ENCODE results near the gene HIGD1A. TPM values are rescaled to one million over a fixed set of nuclear protein-coding genes. Genes with fewer than 3 reads are reported as not detected.

HIGD1A gene
- total and polyA plus RNA-seq, 10 of the 15 experiments (the other 5 are each of a cell fraction or from before 2014, with no cell fraction given): 73.9 to 487 (median 175) TPM

GRCh38 chr3:42786212-42786611, 18.1 kb downstream of the HIGD1A start:
- no peak for FAIRE-seq
- no peaks in the 10 kb centered on the region for H3K9me3 ChIP-seq (replicated peaks; ENCODE audit: control insufficient read depth, insufficient read depth, low read length)
- ATAC-seq: no peak
- RAD21 ChIA-PET (ENCODE audit: unreplicated experiment): interaction anchor here (1.1 kb wide), 1 partner anchor 45 kb away, joined by 3 read pairs; no protein-coding TSS in a partner anchor
- peaks cover 0 to 5% of the 10 kb centered on the region in 2 experiments; a peak in 2 of 4 replicates for H3K36me3 ChIP-seq (ENCODE audit: control insufficient read depth in 2 of 2, insufficient read depth in 2 of 2, low read length in 1 of 2)
- H3K27me3 ChIP-seq (replicated peaks in 1 of 2; ENCODE audit: control insufficient read depth in 2 of 2, insufficient read depth in 2 of 2, low read length in 1 of 2): no peaks in the 10 kb centered on the region
- H4K20me1 ChIP-seq (ENCODE audit: control insufficient read depth, insufficient read depth): no peaks in the 10 kb centered on the region
- H2AFZ ChIP-seq (ENCODE audit: control insufficient read depth, low read depth, low read length): no peak overlapping the region
- no peaks in the 10 kb centered on the region for H3K4me1 ChIP-seq (ENCODE audit: control insufficient read depth, insufficient read depth, low read length)
- SMC1A ChIA-PET (ENCODE audit: uncharacterized antibody, unreplicated experiment): interaction anchor here (0.9 to 1.1 kb wide), 2 partner anchors 19 to 205 kb away, joined by 3 to 4 read pairs; no protein-coding TSS in a partner anchor
- POLR2A ChIA-PET: interaction anchor here (1.0 kb wide), 1 partner anchor 120 kb away, joined by 3 read pairs; no protein-coding TSS in a partner anchor
- WGBS (ENCODE audit: insufficient coverage, insufficient replicate concordance, low lambda C conversion rate, missing lambda C conversion rate): 100% methylated on average over 1 of the region's 1 CpG
- in situ Hi-C loops (cut with MboI) (no loop called here), intact Hi-C loops (cut with micrococcal nuclease; ENCODE audit: unreplicated experiment) (no loop called here)
- no peak for TF ChIP-seq SUZ12 (IDR thresholded peaks at IDR 0.05; ENCODE audit: unreplicated experiment)
- TF ChIP-seq MYB (IDR thresholded peaks at IDR 0.05; ENCODE audit: borderline replicate concordance, low read depth, low read length): no peak
- H3K4me3 ChIP-seq: no peak overlapping the region
- no peak for DNase-seq (ENCODE audit: low read depth, low spot score)
- no peak overlapping the region for H3K27ac ChIP-seq (ENCODE audit: control insufficient read depth, insufficient read depth)
- H3K9ac ChIP-seq (ENCODE audit: control insufficient read depth, insufficient read depth, low read length): no peak overlapping the region
- no peak overlapping the region for H3K4me2 ChIP-seq (ENCODE audit: control insufficient read depth, insufficient read depth)
- CTCF ChIA-PET: interaction anchor here (0.9 to 2.2 kb wide), 3 partner anchors 53 to 94 kb away, joined by 3 to 9 read pairs (median 3); no protein-coding TSS in a partner anchor
- H3K79me2 ChIP-seq (ENCODE audit: control insufficient read depth, insufficient read depth, low read length): no peaks in the 10 kb centered on the region; the same call in 1 of the 2 replicates
- no TSS peak for BruUV-seq (replicated peaks)

DNA sequence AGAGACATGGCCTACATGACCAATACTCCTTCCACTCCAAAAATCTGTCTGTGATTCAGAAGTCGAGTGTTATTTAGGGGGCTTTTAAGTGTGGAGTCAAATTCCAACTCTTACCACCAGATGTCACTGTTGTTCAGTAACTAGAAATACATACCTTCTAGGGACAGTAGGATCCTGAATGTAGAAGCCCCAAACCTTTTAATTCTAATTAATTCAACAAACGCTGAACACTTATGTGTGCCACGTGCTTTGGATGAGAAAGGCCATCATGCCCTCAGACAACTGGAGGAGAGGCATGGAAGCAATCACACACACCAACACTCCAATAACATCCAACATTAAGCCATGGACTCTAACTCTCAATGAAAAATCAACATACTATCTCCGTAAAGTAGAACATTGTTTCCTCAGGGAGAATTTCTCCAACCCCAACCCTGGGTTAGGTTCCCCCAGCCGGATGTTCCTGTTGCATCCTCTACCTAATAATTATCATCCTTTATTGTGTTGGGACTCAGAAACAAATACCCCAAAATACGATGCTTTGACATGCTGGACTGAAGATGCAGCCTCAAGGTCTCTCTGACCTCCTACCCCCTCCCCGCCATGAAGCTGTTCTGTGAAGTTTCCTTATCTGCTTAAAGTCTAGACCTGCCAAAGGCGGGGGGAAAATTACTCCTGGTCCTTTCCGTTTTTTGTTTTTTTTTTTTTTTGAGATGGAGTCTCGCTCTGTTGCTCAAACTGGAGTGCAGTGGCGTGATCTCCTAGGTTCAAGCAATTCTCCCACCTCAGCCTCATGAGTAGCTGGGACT, 23.2 kb downstream of the HIGD1A start:
- Histone ChIP-seq H3K27ac (ENCODE audit: control insufficient read depth, insufficient read depth) (no peak overlapping the region), H3K4me2 (ENCODE audit: control insufficient read depth, insufficient read depth) (no peak overlapping the region), H4K20me1 (ENCODE audit: control insufficient read depth, insufficient read depth) (no peaks in the 10 kb centered on the region; the same call in 1 of the 2 replicates), H3K9ac (ENCODE audit: control insufficient read depth, insufficient read depth, low read length) (no peak overlapping the region), H3K9me3 (replicated peaks; ENCODE audit: control insufficient read depth, insufficient read depth, low read length) (no peaks in the 10 kb centered on the region), H3K4me1 (ENCODE audit: control insufficient read depth, insufficient read depth, low read length) (no peaks in the 10 kb centered on the region), H3K36me3 (ENCODE audit: control insufficient read depth in 2 of 2, insufficient read depth in 2 of 2, low read length in 1 of 2) (peaks cover 0 to 3% of the 10 kb centered on the region in 2 experiments; a peak in 1 of 4 replicates), H2AFZ (ENCODE audit: control insufficient read depth, low read depth, low read length) (no peak overlapping the region), H3K4me3 (no peak overlapping the region), H3K79me2 (ENCODE audit: control insufficient read depth, insufficient read depth, low read length) (no peaks in the 10 kb centered on the region), H3K27me3 (replicated peaks in 1 of 2; ENCODE audit: control insufficient read depth in 2 of 2, insufficient read depth in 2 of 2, low read length in 1 of 2) (no peaks in the 10 kb centered on the region)
- RAD21 ChIA-PET (ENCODE audit: unreplicated experiment): interaction anchor here (1.2 kb wide), 1 partner anchor 32 kb away, joined by 3 read pairs; no protein-coding TSS in a partner anchor
- FAIRE-seq (peak; percentile 31), DNase-seq (ENCODE audit: low read depth, low spot score) (peak; percentile 39), ATAC-seq (peak; percentile 96)
- 62% methylated on average over 11 of the region's 11 CpGs for WGBS (ENCODE audit: insufficient coverage, insufficient replicate concordance, low lambda C conversion rate, missing lambda C conversion rate)
- POLR2A ChIA-PET: no interaction called here
- no TSS peak for BruUV-seq (replicated peaks)
- in situ Hi-C loops (cut with MboI): loop anchor here (5.0 kb wide), 2 partner anchors 56 to 96 kb away; partner anchors contain the start of gene CYP8B1
- SMC1A ChIA-PET (ENCODE audit: uncharacterized antibody, unreplicated experiment): interaction anchor here (0.7 to 1.9 kb wide), 5 partner anchors 15 to 58 kb away, joined by 3 to 5 read pairs (median 3); no protein-coding TSS in a partner anchor
- intact Hi-C loops (cut with micrococcal nuclease; ENCODE audit: unreplicated experiment): loop anchor here (1.0 to 2.0 kb wide), 3 partner anchors 50 to 100 kb away; no protein-coding TSS in a partner anchor
- CTCF ChIA-PET: interaction anchor here (0.6 to 5.2 kb wide), 12 partner anchors 11 to 101 kb away, joined by 3 to 39 read pairs (median 10); partner anchors contain the start of gene ACKR2
- TF ChIP-seq SRF (IDR thresholded peaks at IDR 0.05; ENCODE audit: low read depth in 2 of 2, low read length in 2 of 2) (no peak), USF1 (IDR thresholded peaks at IDR 0.05; ENCODE audit: borderline replicate concordance, extremely low read length, insufficient read depth, low read depth, low read length) (no peak), NR2F1 (conservative IDR thresholded peaks at IDR 0.05) (no peak), PML (IDR thresholded peaks at IDR 0.05; ENCODE audit: low read length) (no peak), SMC3 (IDR thresholded peaks at IDR 0.05; ENCODE audit: borderline replicate concordance, low read length) (peak; percentile 73), SUPT20H (IDR thresholded peaks at IDR 0.05; ENCODE audit: borderline replicate concordance, control insufficient read depth, low read depth, low read length) (no peak), ZSCAN29 (IDR thresholded peaks at IDR 0.05) (no peak), HCFC1 (IDR thresholded peaks at IDR 0.05; ENCODE audit: low read length) (no peak), NR2C1 (IDR thresholded peaks at IDR 0.05) (no peak)
- TF ChIP-seq, protein P1, sequence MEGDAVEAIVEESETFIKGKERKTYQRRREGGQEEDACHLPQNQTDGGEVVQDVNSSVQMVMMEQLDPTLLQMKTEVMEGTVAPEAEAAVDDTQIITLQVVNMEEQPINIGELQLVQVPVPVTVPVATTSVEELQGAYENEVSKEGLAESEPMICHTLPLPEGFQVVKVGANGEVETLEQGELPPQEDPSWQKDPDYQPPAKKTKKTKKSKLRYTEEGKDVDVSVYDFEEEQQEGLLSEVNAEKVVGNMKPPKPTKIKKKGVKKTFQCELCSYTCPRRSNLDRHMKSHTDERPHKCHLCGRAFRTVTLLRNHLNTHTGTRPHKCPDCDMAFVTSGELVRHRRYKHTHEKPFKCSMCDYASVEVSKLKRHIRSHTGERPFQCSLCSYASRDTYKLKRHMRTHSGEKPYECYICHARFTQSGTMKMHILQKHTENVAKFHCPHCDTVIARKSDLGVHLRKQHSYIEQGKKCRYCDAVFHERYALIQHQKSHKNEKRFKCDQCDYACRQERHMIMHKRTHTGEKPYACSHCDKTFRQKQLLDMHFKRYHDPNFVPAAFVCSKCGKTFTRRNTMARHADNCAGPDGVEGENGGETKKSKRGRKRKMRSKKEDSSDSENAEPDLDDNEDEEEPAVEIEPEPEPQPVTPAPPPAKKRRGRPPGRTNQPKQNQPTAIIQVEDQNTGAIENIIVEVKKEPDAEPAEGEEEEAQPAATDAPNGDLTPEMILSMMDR (IDR thresholded peaks at IDR 0.05 in 2 of 3, conservative IDR thresholded peaks at IDR 0.05 in 1 of 3; ENCODE audit: control insufficient read depth in 2 of 3, extremely low read depth in 1 of 3, insufficient read depth in 1 of 3, low read depth in 3 of 3, low read length in 3 of 3): peak; percentile 62 to 68 (median 63)

Data from GM12878 (cell line).